ENCODE data around the gene DLX5. TPM values are rescaled to one million over a fixed set of nuclear protein-coding genes. Genes with fewer than 3 reads are reported as not detected.

Gene DLX5
- polyA plus RNA-seq, 4 donors, result 0.04 to 0.12 TPM; not detected in 2

GRCh38 chr7:97027427-97028234 lies 3.0 kb upstream of the DLX5 start:
- DNase-seq (peak; percentile 70 to 73), FAIRE-seq (no peak)
- 4 to 5% (median 5%) methylated on average over 23 of the region's 23 CpGs for WGBS, 3 donors
- Histone ChIP-seq H3K9me3 (ENCODE audit: control insufficient read depth in 2 of 2, insufficient read depth in 1 of 2, low read depth in 1 of 2, low read length in 1 of 2) (no peaks in the 10 kb centered on the region), H3K4me3 (ENCODE audit: low read depth in 1 of 3, low read length in 3 of 3) (peak overlapping the region in 2 of 3 donors; percentile 3 to 9), H3K27ac (ENCODE audit: low read depth in 1 of 3, low read length in 2 of 3) (no peak overlapping the region), H3K4me1 (ENCODE audit: control insufficient read depth in 3 of 3, insufficient read depth in 2 of 3, low read depth in 1 of 3, low read length in 2 of 3) (peaks cover 0 to 5% (median 2%) of the 10 kb centered on the region in 3 donors), H3K27me3 (ENCODE audit: control insufficient read depth in 3 of 3, insufficient read depth in 3 of 3, low read length in 3 of 3) (peaks cover 2 to 56% (median 41%) of the 10 kb centered on the region in 3 donors), H3K36me3 (ENCODE audit: control insufficient read depth in 3 of 3, insufficient read depth in 2 of 3, low read depth in 1 of 3, low read length in 3 of 3) (no peaks in the 10 kb centered on the region)

- DNase-seq (no peak), FAIRE-seq (no peak)
- Histone ChIP-seq H3K4me3 (ENCODE audit: low read depth in 1 of 3, low read length in 3 of 3) (peak overlapping the region in 1 of 3 donors; percentile 9), H3K4me1 (ENCODE audit: control insufficient read depth in 3 of 3, insufficient read depth in 2 of 3, low read depth in 1 of 3, low read length in 2 of 3) (peaks cover 0 to 5% (median 2%) of the 10 kb centered on the region in 3 donors), H3K9me3 (ENCODE audit: control insufficient read depth in 2 of 2, insufficient read depth in 1 of 2, low read depth in 1 of 2, low read length in 1 of 2) (no peaks in the 10 kb centered on the region), H3K27me3 (ENCODE audit: control insufficient read depth in 3 of 3, insufficient read depth in 3 of 3, low read length in 3 of 3) (peaks cover 2 to 64% (median 48%) of the 10 kb centered on the region in 3 donors), H3K27ac (ENCODE audit: low read depth in 1 of 3, low read length in 2 of 3) (no peak overlapping the region), H3K36me3 (ENCODE audit: control insufficient read depth in 3 of 3, insufficient read depth in 2 of 3, low read depth in 1 of 3, low read length in 3 of 3) (no peaks in the 10 kb centered on the region)
- 6 to 12% (median 10%) methylated on average over 17 of the region's 17 CpGs for WGBS, 3 donors
Measured at GRCh38 chr7:97026715-97027426, 2.2 kb upstream of the DLX5 start.

- H3K27me3 ChIP-seq (ENCODE audit: control insufficient read depth in 3 of 3, insufficient read depth in 3 of 3, low read length in 3 of 3), result peaks cover 3 to 71% (median 52%) of the 10 kb centered on the region in 3 donors
- H3K27ac ChIP-seq (ENCODE audit: low read depth in 1 of 3, low read length in 2 of 3), result no peak overlapping the region
- WGBS, 3 donors, result 5 to 6% (median 5%) methylated on average over 29 of the region's 29 CpGs
- FAIRE-seq, result no peak
- peaks cover 0 to 5% (median 2%) of the 10 kb centered on the region in 3 donors for H3K4me1 ChIP-seq (ENCODE audit: control insufficient read depth in 3 of 3, insufficient read depth in 2 of 3, low read depth in 1 of 3, low read length in 2 of 3)
- H3K9me3 ChIP-seq (ENCODE audit: control insufficient read depth in 2 of 2, insufficient read depth in 1 of 2, low read depth in 1 of 2, low read length in 1 of 2), result no peaks in the 10 kb centered on the region
- H3K4me3 ChIP-seq (ENCODE audit: low read depth in 1 of 3, low read length in 3 of 3), result no peak overlapping the region
- DNase-seq, result no peak
- no peaks in the 10 kb centered on the region for H3K36me3 ChIP-seq (ENCODE audit: control insufficient read depth in 3 of 3, insufficient read depth in 2 of 3, low read depth in 1 of 3, low read length in 3 of 3)
Measured at GRCh38 chr7:97025983-97026714, 1.5 kb upstream of the DLX5 start.

GRCh38 chr7:97025130-97025499 lies 484 bp upstream of the DLX5 start:
- Histone ChIP-seq H3K4me3 (ENCODE audit: low read depth in 1 of 3, low read length in 3 of 3) (no peak overlapping the region), H3K9me3 (ENCODE audit: control insufficient read depth in 2 of 2, insufficient read depth in 1 of 2, low read depth in 1 of 2, low read length in 1 of 2) (no peaks in the 10 kb centered on the region), H3K36me3 (ENCODE audit: control insufficient read depth in 3 of 3, insufficient read depth in 2 of 3, low read depth in 1 of 3, low read length in 3 of 3) (no peaks in the 10 kb centered on the region), H3K27me3 (ENCODE audit: control insufficient read depth in 3 of 3, insufficient read depth in 3 of 3, low read length in 3 of 3) (peaks cover 9 to 81% (median 58%) of the 10 kb centered on the region in 3 donors), H3K4me1 (ENCODE audit: control insufficient read depth in 3 of 3, insufficient read depth in 2 of 3, low read depth in 1 of 3, low read length in 2 of 3) (peaks cover 0 to 5% (median 2%) of the 10 kb centered on the region in 3 donors), H3K27ac (ENCODE audit: low read depth in 1 of 3, low read length in 2 of 3) (no peak overlapping the region)
- WGBS, 3 donors, result 2 to 11% (median 6%) methylated on average over 8 of the region's 8 CpGs
- no peak for DNase-seq
- FAIRE-seq, result no peak

GRCh38 chr7:97022491-97023306 lies 1.9 kb downstream of the DLX5 start:
- no peaks in the 10 kb centered on the region for H3K9me3 ChIP-seq (ENCODE audit: control insufficient read depth in 2 of 2, insufficient read depth in 1 of 2, low read depth in 1 of 2, low read length in 1 of 2)
- H3K27ac ChIP-seq (ENCODE audit: low read depth in 1 of 3, low read length in 2 of 3), result no peak overlapping the region
- peaks cover 17 to 98% (median 61%) of the 10 kb centered on the region in 3 donors for H3K27me3 ChIP-seq (ENCODE audit: control insufficient read depth in 3 of 3, insufficient read depth in 3 of 3, low read length in 3 of 3)
- H3K4me1 ChIP-seq (ENCODE audit: control insufficient read depth in 3 of 3, insufficient read depth in 2 of 3, low read depth in 1 of 3, low read length in 2 of 3), result peaks cover 0 to 5% (median 2%) of the 10 kb centered on the region in 3 donors
- DNase-seq (no peak), FAIRE-seq (no peak)
- no peak overlapping the region for H3K4me3 ChIP-seq (ENCODE audit: low read depth in 1 of 3, low read length in 3 of 3)
- no peaks in the 10 kb centered on the region for H3K36me3 ChIP-seq (ENCODE audit: control insufficient read depth in 3 of 3, insufficient read depth in 2 of 3, low read depth in 1 of 3, low read length in 3 of 3)
- 4 to 9% (median 8%) methylated on average over 35 of the region's 35 CpGs for WGBS, 3 donors

GRCh38 chr7:97021747-97022490 lies 2.7 kb downstream of the DLX5 start:
- WGBS, 3 donors, result 10 to 19% (median 18%) methylated on average over 39 of the region's 39 CpGs

GRCh38 chr7:97020996-97021746 lies 3.5 kb downstream of the DLX5 start:
- Histone ChIP-seq H3K27ac (ENCODE audit: low read depth in 1 of 3, low read length in 2 of 3) (no peak overlapping the region), H3K36me3 (ENCODE audit: control insufficient read depth in 3 of 3, insufficient read depth in 2 of 3, low read depth in 1 of 3, low read length in 3 of 3) (no peaks in the 10 kb centered on the region), H3K9me3 (ENCODE audit: control insufficient read depth in 2 of 2, insufficient read depth in 1 of 2, low read depth in 1 of 2, low read length in 1 of 2) (no peaks in the 10 kb centered on the region), H3K27me3 (ENCODE audit: control insufficient read depth in 3 of 3, insufficient read depth in 3 of 3, low read length in 3 of 3) (peaks cover 22 to 98% (median 67%) of the 10 kb centered on the region in 3 donors), H3K4me3 (ENCODE audit: low read depth in 1 of 3, low read length in 3 of 3) (no peak overlapping the region), H3K4me1 (ENCODE audit: control insufficient read depth in 3 of 3, insufficient read depth in 2 of 3, low read depth in 1 of 3, low read length in 2 of 3) (peaks cover 0 to 2% (median 0%) of the 10 kb centered on the region in 3 donors)
- FAIRE-seq (no peak), DNase-seq (no peak)
- WGBS, 3 donors, result 7 to 12% (median 9%) methylated on average over 56 to 67 of the region's 67 CpGs

More at GRCh38 chr7:97021747-97022490, 2.7 kb downstream of the DLX5 start:
- DNase-seq (no peak), FAIRE-seq (no peak)
- Histone ChIP-seq H3K4me1 (ENCODE audit: control insufficient read depth in 3 of 3, insufficient read depth in 2 of 3, low read depth in 1 of 3, low read length in 2 of 3) (peaks cover 0 to 2% (median 0%) of the 10 kb centered on the region in 3 donors), H3K27ac (ENCODE audit: low read depth in 1 of 3, low read length in 2 of 3) (no peak overlapping the region), H3K36me3 (ENCODE audit: control insufficient read depth in 3 of 3, insufficient read depth in 2 of 3, low read depth in 1 of 3, low read length in 3 of 3) (no peaks in the 10 kb centered on the region), H3K27me3 (ENCODE audit: control insufficient read depth in 3 of 3, insufficient read depth in 3 of 3, low read length in 3 of 3) (peaks cover 20 to 98% (median 66%) of the 10 kb centered on the region in 3 donors), H3K4me3 (ENCODE audit: low read depth in 1 of 3, low read length in 3 of 3) (no peak overlapping the region), H3K9me3 (ENCODE audit: control insufficient read depth in 2 of 2, insufficient read depth in 1 of 2, low read depth in 1 of 2, low read length in 1 of 2) (no peaks in the 10 kb centered on the region)
